Endothelial cell (in vitro differentiated cells): ENCODE results near the gene CDH24. TPM values are rescaled to one million over a fixed set of nuclear protein-coding genes. Genes with fewer than 3 reads are reported as not detected.

Experiments used
- DNase-seq: peaks from one replicate; pipeline ENCODE4 v3.0.0; 2021; ENCODE audit warnings: low spot score
- H3K27ac Mint-ChIP-seq: one replicate; pipeline ENCODE4 v1.8.0; 2021; ENCODE audit warnings: mixed read lengths, inconsistent platforms; ENCODE audit not compliant: unreplicated experiment
- H3K27me3 Mint-ChIP-seq: one replicate; pipeline ENCODE4 v1.8.0; 2021; ENCODE audit warnings: mild to moderate bottlenecking, moderate library complexity, mixed read lengths, inconsistent platforms; ENCODE audit not compliant: unreplicated experiment
- H3K36me3 Mint-ChIP-seq: one replicate; pipeline ENCODE4 v1.8.0; 2021; ENCODE audit warnings: mild to moderate bottlenecking, low read depth, mixed read lengths, inconsistent platforms; ENCODE audit not compliant: unreplicated experiment
- H3K4me1 Mint-ChIP-seq: one replicate; pipeline ENCODE4 v1.8.0; 2021; ENCODE audit warnings: mild to moderate bottlenecking, mixed read lengths, inconsistent platforms; ENCODE audit not compliant: unreplicated experiment
- H3K4me3 Mint-ChIP-seq: one replicate; pipeline ENCODE4 v1.8.0; 2021; ENCODE audit warnings: mild to moderate bottlenecking, mixed read lengths, inconsistent platforms; ENCODE audit not compliant: unreplicated experiment
- H3K9me3 Mint-ChIP-seq: one replicate; pipeline ENCODE4 v1.8.0; 2021; ENCODE audit warnings: mixed read lengths, inconsistent platforms; ENCODE audit not compliant: unreplicated experiment
- CTCF ChIP-seq: fragments of 200-600 bp; sonication (generic); IDR thresholded peaks from one replicate; pipeline ENCODE4 v1.5.0; 2021; ENCODE audit warnings: antibody characterized with exemption; ENCODE audit not compliant: unreplicated experiment
- total RNA-seq: library from RNA; stranded (reverse); fragmentation: NEBNext Ultra II Directional; extraction: Animal tissue kit (Norgen Biotek cat#: 25700); gene quantifications from one replicate; pipeline ENCODE4 v1.2.1, GENCODE V29; 2021; ENCODE audit not compliant: unreplicated experiment

CDH24 gene
- total RNA-seq, 1 donor from 2014 or later, result 13.6 TPM

- Mint-ChIP-seq H3K27me3 (peaks cover 15% of the 10 kb centered on the region), H3K27ac (no peak overlapping the region), H3K36me3 (peaks cover 17% of the 10 kb centered on the region), H3K4me3 (no peak overlapping the region), H3K9me3 (no peaks in the 10 kb centered on the region), H3K4me1 (peaks cover 42% of the 10 kb centered on the region)
- no peak for TF ChIP-seq CTCF
- DNase-seq, result no peak
These were observed 11.6 kb downstream of the CDH24 start for GRCh38 chr14:23045419-23046357.

GRCh38 chr14:23044840-23045239, 12.5 kb downstream of the CDH24 start:
- H3K4me3 Mint-ChIP-seq, result peak overlapping the region; percentile 82
- no peak for DNase-seq
- TF ChIP-seq CTCF, result no peak
- peak overlapping the region; percentile 64 for H3K27ac Mint-ChIP-seq
- H3K27me3 Mint-ChIP-seq, result peaks cover 15% of the 10 kb centered on the region
- H3K9me3 Mint-ChIP-seq, result no peaks in the 10 kb centered on the region
- H3K4me1 Mint-ChIP-seq, result peaks cover 42% of the 10 kb centered on the region
- H3K36me3 Mint-ChIP-seq, result peaks cover 10% of the 10 kb centered on the region

GRCh38 chr14:23043754-23044153, 13.6 kb downstream of the CDH24 start:
- Mint-ChIP-seq H3K9me3 (no peaks in the 10 kb centered on the region), H3K4me3 (no peak overlapping the region), H3K4me1 (peaks cover 42% of the 10 kb centered on the region), H3K27ac (no peak overlapping the region), H3K36me3 (peaks cover 9% of the 10 kb centered on the region), H3K27me3 (peaks cover 15% of the 10 kb centered on the region)
- no peak for TF ChIP-seq CTCF
- DNase-seq, result no peak

- H3K36me3 Mint-ChIP-seq, result peaks cover 9% of the 10 kb centered on the region
- no peak overlapping the region for H3K27ac Mint-ChIP-seq
- H3K4me3 Mint-ChIP-seq, result peak overlapping the region; percentile 40
- peaks cover 42% of the 10 kb centered on the region for H3K4me1 Mint-ChIP-seq
- peaks cover 12% of the 10 kb centered on the region for H3K27me3 Mint-ChIP-seq
- DNase-seq, result no peak
- H3K9me3 Mint-ChIP-seq, result no peaks in the 10 kb centered on the region
- no peak for TF ChIP-seq CTCF
These were observed 14.2 kb downstream of the CDH24 start for GRCh38 chr14:23043145-23043544.
